MCF 10A (cell line): Measurements from ENCODE around the gene PGLYRP4. TPM values are rescaled to one million over a fixed set of nuclear protein-coding genes. Genes with fewer than 3 reads are reported as not detected.

ENCODE experiments used
- BruUV-seq: library from RNA; stranded (reverse); fragments of 400-500 nt; replicated peaks from 2 replicates; lab custom pipeline; 2021; lab: Mats Ljungman, UMichigan
- CTCF ChIA-PET: fragments of 300-600 bp; sonication (Branson Sonifier 250); formaldehyde crosslinking; extraction: SDS; loops from one replicate; lab custom pipeline; 2021; ENCODE audit warnings: antibody characterized with exemption, inconsistent platforms; lab: Yijun Ruan, JAX
- POLR2A ChIA-PET: fragments of 300-600, 350-650 bp; sonication (Branson Sonifier 250); formaldehyde crosslinking; extraction: SDS; loops from one replicate; lab custom pipeline; 2020; ENCODE audit warnings: antibody characterized with exemption, inconsistent platforms; lab: Yijun Ruan, JAX
- DNase-seq: peaks from one replicate; pipeline ENCODE4 v3.0.0-alpha.2; 2018; ENCODE audit not compliant: unreplicated experiment
- H3K27ac Mint-ChIP-seq: one replicate; pipeline ENCODE4 v1.8.0; 2022; ENCODE audit warnings: mild to moderate bottlenecking, low read depth, mixed read lengths; ENCODE audit not compliant: unreplicated experiment
- H3K27me3 Mint-ChIP-seq: one replicate; pipeline ENCODE4 v1.8.0; 2022; ENCODE audit warnings: mixed read lengths; ENCODE audit not compliant: insufficient read depth, unreplicated experiment
- H3K36me3 Mint-ChIP-seq: one replicate; pipeline ENCODE4 v1.8.0; 2022; ENCODE audit warnings: mild to moderate bottlenecking, moderate library complexity, mixed read lengths; ENCODE audit not compliant: insufficient read depth, unreplicated experiment
- H3K4me1 Mint-ChIP-seq: one replicate; pipeline ENCODE4 v1.8.0; 2022; ENCODE audit warnings: mixed read lengths; ENCODE audit not compliant: insufficient read depth, unreplicated experiment
- H3K4me3 Mint-ChIP-seq: one replicate; pipeline ENCODE4 v1.8.0; 2022; ENCODE audit warnings: mild to moderate bottlenecking, moderate library complexity, mixed read lengths; ENCODE audit not compliant: unreplicated experiment
- H3K9me3 Mint-ChIP-seq: one replicate; pipeline ENCODE4 v1.8.0; 2022; ENCODE audit warnings: mixed read lengths; ENCODE audit not compliant: unreplicated experiment
- intact Hi-C: fragments of 100-400 bp; cut with micrococcal nuclease; formaldehyde crosslinking; loops from 2 replicates; pipeline ENCODE4 v1.14.1; 2022
- total RNA-seq: library from RNA; stranded (reverse); gene quantifications from 2 replicates; pipeline ENCODE4 v1.2.3, GENCODE V29; 2022
- TF ChIP-seq, protein P1 (sequence below): fragments of 200-600 bp; IDR thresholded peaks from one replicate; pipeline ENCODE4 v1.8.0; 2022; ENCODE audit warnings: antibody characterized with exemption, mild to moderate bottlenecking; ENCODE audit not compliant: unreplicated experiment

The PGLYRP4 gene
- total RNA-seq, 1 experiment from 2014 or later = not detected

DNA sequence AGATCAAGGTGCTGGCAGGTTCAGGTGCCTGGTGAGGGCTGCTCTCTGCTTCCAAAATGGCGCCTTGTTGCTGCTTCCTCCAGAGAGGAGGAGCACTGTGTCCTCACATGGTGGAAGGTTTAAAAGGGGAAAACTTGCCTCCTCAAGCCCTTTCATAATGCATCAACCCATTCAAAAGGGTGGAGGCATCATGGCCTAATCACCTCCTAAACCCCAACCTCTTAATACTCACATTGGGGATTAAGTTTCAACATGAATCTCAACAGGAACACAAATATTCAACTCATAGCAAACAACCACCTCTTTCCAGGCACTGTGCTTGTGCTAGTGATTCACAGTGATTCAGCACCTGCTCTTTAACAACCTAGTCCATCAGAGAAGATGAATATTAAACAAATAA lies 22.6 kb upstream of the PGLYRP4 start:
- Mint-ChIP-seq H3K36me3 (peaks cover 6% of the 10 kb centered on the region), H3K4me3 (no peak overlapping the region), H3K4me1 (peaks cover 39% of the 10 kb centered on the region), H3K9me3 (no peaks in the 10 kb centered on the region), H3K27ac (peak overlapping the region; percentile 59), H3K27me3 (no peaks in the 10 kb centered on the region)
- DNase-seq = no peak
- CTCF ChIA-PET = no interaction called here
- no TSS peak for BruUV-seq
- TF ChIP-seq, protein P1, sequence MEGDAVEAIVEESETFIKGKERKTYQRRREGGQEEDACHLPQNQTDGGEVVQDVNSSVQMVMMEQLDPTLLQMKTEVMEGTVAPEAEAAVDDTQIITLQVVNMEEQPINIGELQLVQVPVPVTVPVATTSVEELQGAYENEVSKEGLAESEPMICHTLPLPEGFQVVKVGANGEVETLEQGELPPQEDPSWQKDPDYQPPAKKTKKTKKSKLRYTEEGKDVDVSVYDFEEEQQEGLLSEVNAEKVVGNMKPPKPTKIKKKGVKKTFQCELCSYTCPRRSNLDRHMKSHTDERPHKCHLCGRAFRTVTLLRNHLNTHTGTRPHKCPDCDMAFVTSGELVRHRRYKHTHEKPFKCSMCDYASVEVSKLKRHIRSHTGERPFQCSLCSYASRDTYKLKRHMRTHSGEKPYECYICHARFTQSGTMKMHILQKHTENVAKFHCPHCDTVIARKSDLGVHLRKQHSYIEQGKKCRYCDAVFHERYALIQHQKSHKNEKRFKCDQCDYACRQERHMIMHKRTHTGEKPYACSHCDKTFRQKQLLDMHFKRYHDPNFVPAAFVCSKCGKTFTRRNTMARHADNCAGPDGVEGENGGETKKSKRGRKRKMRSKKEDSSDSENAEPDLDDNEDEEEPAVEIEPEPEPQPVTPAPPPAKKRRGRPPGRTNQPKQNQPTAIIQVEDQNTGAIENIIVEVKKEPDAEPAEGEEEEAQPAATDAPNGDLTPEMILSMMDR = no peak
- POLR2A ChIA-PET = interaction anchor here (0.6 kb wide), 1 partner anchor 1394 kb away, joined by 3 read pairs; no protein-coding TSS in a partner anchor
- intact Hi-C loops = no loop called here

DNA sequence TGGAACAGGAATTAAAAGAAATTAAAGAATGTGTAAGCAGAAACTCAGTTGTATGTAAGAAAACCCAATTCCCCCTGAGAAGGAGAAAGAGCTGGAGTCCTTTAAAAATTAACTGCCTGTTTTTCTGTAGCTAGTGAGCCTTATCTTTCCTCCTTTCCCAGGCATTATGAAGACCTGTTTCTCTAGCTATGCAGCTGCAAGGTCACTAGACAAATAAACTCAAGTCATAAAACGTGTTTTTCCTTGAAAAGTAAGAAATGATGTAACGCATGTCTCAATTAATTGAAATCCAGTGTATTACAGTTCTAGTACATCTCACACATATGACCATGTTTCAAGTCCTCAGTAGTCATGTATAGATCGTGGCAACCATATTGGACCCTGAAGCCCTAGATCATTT lies 21.5 kb upstream of the PGLYRP4 start:
- ChIA-PET CTCF (interaction anchor here (1.3 kb wide), 1 partner anchor 12 kb away, joined by 3 read pairs; no protein-coding TSS in a partner anchor), POLR2A (no interaction called here)
- Mint-ChIP-seq H3K27ac (no peak overlapping the region), H3K4me3 (no peak overlapping the region), H3K27me3 (no peaks in the 10 kb centered on the region), H3K4me1 (peaks cover 39% of the 10 kb centered on the region), H3K9me3 (no peaks in the 10 kb centered on the region), H3K36me3 (peaks cover 12% of the 10 kb centered on the region)
- no peak for DNase-seq
- BruUV-seq = no TSS peak
- TF ChIP-seq, protein P1 = no peak
- intact Hi-C loops = no loop called here

DNA sequence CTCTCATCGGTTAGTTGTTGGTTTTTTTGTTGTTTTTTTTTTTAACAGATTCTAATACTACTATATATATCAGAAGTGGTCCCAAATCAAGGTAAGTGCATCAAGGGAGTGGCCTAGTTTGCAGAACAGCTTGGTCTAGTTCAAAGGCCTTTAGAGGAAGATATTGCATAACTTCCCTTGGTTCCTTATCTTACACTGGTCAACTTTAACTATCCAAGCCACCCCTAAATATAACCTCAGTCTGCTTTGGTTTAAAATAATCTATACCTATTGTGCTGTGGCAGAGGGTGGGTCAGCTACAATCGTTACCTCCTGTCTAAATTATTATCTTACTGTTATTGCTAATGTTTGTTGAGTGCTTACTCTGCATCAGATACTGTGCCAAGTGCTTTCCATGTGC lies 19.9 kb upstream of the PGLYRP4 start:
- intact Hi-C loops = no loop called here
- TF ChIP-seq, protein P1 = no peak
- Mint-ChIP-seq H3K4me3 (no peak overlapping the region), H3K27ac (no peak overlapping the region), H3K27me3 (no peaks in the 10 kb centered on the region), H3K4me1 (peaks cover 47% of the 10 kb centered on the region), H3K9me3 (no peaks in the 10 kb centered on the region), H3K36me3 (peaks cover 12% of the 10 kb centered on the region)
- no peak for DNase-seq
- BruUV-seq = no TSS peak
- ChIA-PET CTCF (interaction anchor here (0.6 to 28.2 kb wide), 5 partner anchors 12 to 199 kb away, joined by 4 to 1438 read pairs (median 6); partner anchors contain the start of gene S100A9), POLR2A (interaction anchor here (0.7 to 4.3 kb wide), 4 partner anchors 9 to 54 kb away, joined by 3 to 24 read pairs (median 4); partner anchors contain the start of gene S100A9)

DNA sequence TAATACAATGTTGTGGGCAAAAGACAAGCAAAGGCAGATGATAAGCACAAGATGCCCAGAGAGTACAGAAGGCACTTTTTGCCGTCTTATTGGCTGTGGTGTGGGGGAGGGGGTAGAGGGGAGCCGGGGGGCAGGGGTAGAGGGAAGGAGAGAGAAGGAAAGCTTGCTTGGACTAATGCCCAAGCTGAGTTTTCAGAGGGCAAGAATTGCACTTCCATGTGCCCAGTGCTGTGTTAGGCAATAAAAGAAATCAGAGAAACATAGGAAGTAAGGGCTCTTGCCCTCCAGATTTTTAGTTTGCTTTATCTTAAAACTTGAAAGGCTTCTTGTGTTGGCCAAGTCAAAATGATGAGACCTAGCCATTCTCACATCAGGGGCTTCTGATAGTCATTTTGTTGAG lies 18.4 kb upstream of the PGLYRP4 start:
- no peak for DNase-seq
- CTCF ChIA-PET = interaction anchor here (0.7 to 28.2 kb wide), 6 partner anchors 9 to 271 kb away, joined by 3 to 1438 read pairs (median 24); partner anchors contain the start of genes S100A12 and S100A9
- POLR2A ChIA-PET = interaction anchor here (0.9 to 5.1 kb wide), 5 partner anchors 9 to 123 kb away, joined by 3 to 46 read pairs (median 3); partner anchors contain the start of genes S100A12 and S100A9
- Mint-ChIP-seq H3K4me1 (peaks cover 58% of the 10 kb centered on the region), H3K9me3 (no peaks in the 10 kb centered on the region), H3K4me3 (no peak overlapping the region), H3K36me3 (peaks cover 12% of the 10 kb centered on the region), H3K27ac (no peak overlapping the region), H3K27me3 (no peaks in the 10 kb centered on the region)
- TF ChIP-seq, protein P1 = no peak
- no TSS peak for BruUV-seq
- intact Hi-C loops = no loop called here
